Measurements from ENCODE around the gene C20orf144. TPM values are rescaled to one million over a fixed set of nuclear protein-coding genes. Genes with fewer than 3 reads are reported as not detected.
A peak's percentile ranks its signal among the peaks of the same experiment; 100 is the strongest.

C20orf144 gene
- total RNA-seq, 5 donors from 2014 or later (not counting 1 experiment from before 2014, with no cell fraction given): 0.16 to 0.26 (median 0.22) TPM; not detected in 1

- Histone ChIP-seq H3K27me3 (replicated peaks in 1 of 2; ENCODE audit: control insufficient read depth in 2 of 2, extremely low read depth in 1 of 2, insufficient read depth in 2 of 2, low read length in 1 of 2) (peaks cover 0 to 3% of the 10 kb centered on the region in 2 experiments), H3K36me3 (ENCODE audit: control insufficient read depth in 2 of 2, extremely low read depth in 1 of 2, insufficient read depth in 1 of 2, low read length in 1 of 2) (no peaks in the 10 kb centered on the region), H3K4me1 (ENCODE audit: control insufficient read depth in 1 of 2, extremely low read depth in 1 of 2, insufficient read depth in 2 of 2, low read length in 2 of 2) (peaks cover 3 to 52% of the 10 kb centered on the region in 2 experiments), H3K9me3 (no peaks in the 10 kb centered on the region), H3K4me3 (ENCODE audit: control insufficient read depth in 1 of 2, extremely low read depth in 1 of 2, low read length in 1 of 2) (no peak overlapping the region), H3K27ac (ENCODE audit: low read length) (no peak overlapping the region)
- H3K27me3 Mint-ChIP-seq: no peaks in the 10 kb centered on the region
- peaks cover 29 to 37% (median 34%) of the 10 kb centered on the region in 3 donors for H3K4me1 Mint-ChIP-seq
- POLR2A ChIA-PET: no interaction called here
- DNase-seq: no peak
- no peaks in the 10 kb centered on the region for H3K36me3 Mint-ChIP-seq
- peak overlapping the region in 1 of 3 donors; percentile 33 for H3K4me3 Mint-ChIP-seq
- CTCF ChIA-PET: no interaction called here
- no peak for ATAC-seq (replicated peaks in 1 of 4)
- H3K27ac Mint-ChIP-seq: peak overlapping the region in 1 of 2 donors; percentile 64
- H3K9me3 Mint-ChIP-seq: no peaks in the 10 kb centered on the region
- WGBS (ENCODE audit: insufficient coverage): 96% methylated on average over 5 of the region's 6 CpGs
Observed at GRCh38 chr20:33670715-33671499, 8.8 kb downstream of the C20orf144 start.

- Mint-ChIP-seq H3K4me3 (peak overlapping the region; percentile 25 to 84 (median 80)), H3K4me1 (peaks cover 23 to 32% (median 27%) of the 10 kb centered on the region in 3 donors)
- POLR2A ChIA-PET: no interaction called here
Observed at GRCh38 chr20:33671573-33672288, 9.6 kb downstream of the C20orf144 start.

GRCh38 chr20:33672426-33673113 is 10.4 kb downstream of the C20orf144 start:
- Mint-ChIP-seq H3K27ac (peak overlapping the region; percentile 56 to 64), H3K9me3 (no peaks in the 10 kb centered on the region), H3K27me3 (no peaks in the 10 kb centered on the region), H3K36me3 (no peaks in the 10 kb centered on the region), H3K4me3 (peak overlapping the region; percentile 80 to 88 (median 84)), H3K4me1 (peaks cover 24 to 34% (median 29%) of the 10 kb centered on the region in 3 donors)
- no peak for DNase-seq
- ATAC-seq (replicated peaks in 1 of 4): no peak
- Histone ChIP-seq H3K9me3 (no peaks in the 10 kb centered on the region), H3K36me3 (ENCODE audit: control insufficient read depth in 2 of 2, extremely low read depth in 1 of 2, insufficient read depth in 1 of 2, low read length in 1 of 2) (no peaks in the 10 kb centered on the region), H3K27ac (ENCODE audit: low read length) (no peak overlapping the region), H3K27me3 (replicated peaks in 1 of 2; ENCODE audit: control insufficient read depth in 2 of 2, extremely low read depth in 1 of 2, insufficient read depth in 2 of 2, low read length in 1 of 2) (peaks cover 0 to 3% of the 10 kb centered on the region in 2 experiments), H3K4me3 (ENCODE audit: control insufficient read depth in 1 of 2, extremely low read depth in 1 of 2, low read length in 1 of 2) (no peak overlapping the region), H3K4me1 (ENCODE audit: control insufficient read depth in 1 of 2, extremely low read depth in 1 of 2, insufficient read depth in 2 of 2, low read length in 2 of 2) (peaks cover 3 to 45% of the 10 kb centered on the region in 2 experiments)
- WGBS (ENCODE audit: insufficient coverage): 90% methylated on average over 14 of the region's 17 CpGs
- ChIA-PET CTCF (no interaction called here), POLR2A (no interaction called here)

More at GRCh38 chr20:33671573-33672288, 9.6 kb downstream of the C20orf144 start:
- peaks cover 3 to 43% of the 10 kb centered on the region in 2 experiments for H3K4me1 ChIP-seq (ENCODE audit: control insufficient read depth in 1 of 2, extremely low read depth in 1 of 2, insufficient read depth in 2 of 2, low read length in 2 of 2)
- DNase-seq (no peak), ATAC-seq (replicated peaks in 1 of 4) (no peak)
- no peak overlapping the region for H3K27ac ChIP-seq (ENCODE audit: low read length)
- Mint-ChIP-seq H3K9me3 (no peaks in the 10 kb centered on the region), H3K36me3 (no peaks in the 10 kb centered on the region), H3K27ac (no peak overlapping the region), H3K27me3 (no peaks in the 10 kb centered on the region)
- no peak overlapping the region for H3K4me3 ChIP-seq (ENCODE audit: control insufficient read depth in 1 of 2, extremely low read depth in 1 of 2, low read length in 1 of 2)
- 92% methylated on average over 6 of the region's 8 CpGs for WGBS (ENCODE audit: insufficient coverage)
- CTCF ChIA-PET: no interaction called here
- peaks cover 0 to 3% of the 10 kb centered on the region in 2 experiments for H3K27me3 ChIP-seq (replicated peaks in 1 of 2; ENCODE audit: control insufficient read depth in 2 of 2, extremely low read depth in 1 of 2, insufficient read depth in 2 of 2, low read length in 1 of 2)
- H3K36me3 ChIP-seq (ENCODE audit: control insufficient read depth in 2 of 2, extremely low read depth in 1 of 2, insufficient read depth in 1 of 2, low read length in 1 of 2): no peaks in the 10 kb centered on the region
- no peaks in the 10 kb centered on the region for H3K9me3 ChIP-seq

- ChIA-PET POLR2A (no interaction called here), CTCF (no interaction called here)
- Mint-ChIP-seq H3K27me3 (no peaks in the 10 kb centered on the region), H3K36me3 (no peaks in the 10 kb centered on the region), H3K4me1 (peaks cover 27 to 38% (median 31%) of the 10 kb centered on the region in 3 donors), H3K9me3 (no peaks in the 10 kb centered on the region), H3K27ac (peak overlapping the region; percentile 56 to 64), H3K4me3 (peak overlapping the region; percentile 80 to 88 (median 84))
- WGBS (ENCODE audit: insufficient coverage): 80% methylated on average over 2 of the region's 4 CpGs
- Histone ChIP-seq H3K4me1 (ENCODE audit: control insufficient read depth in 1 of 2, extremely low read depth in 1 of 2, insufficient read depth in 2 of 2, low read length in 2 of 2) (peaks cover 4 to 42% of the 10 kb centered on the region in 2 experiments), H3K27me3 (replicated peaks in 1 of 2; ENCODE audit: control insufficient read depth in 2 of 2, extremely low read depth in 1 of 2, insufficient read depth in 2 of 2, low read length in 1 of 2) (peaks cover 0 to 3% of the 10 kb centered on the region in 2 experiments), H3K4me3 (ENCODE audit: control insufficient read depth in 1 of 2, extremely low read depth in 1 of 2, low read length in 1 of 2) (no peak overlapping the region), H3K36me3 (ENCODE audit: control insufficient read depth in 2 of 2, extremely low read depth in 1 of 2, insufficient read depth in 1 of 2, low read length in 1 of 2) (no peaks in the 10 kb centered on the region), H3K27ac (ENCODE audit: low read length) (no peak overlapping the region), H3K9me3 (no peaks in the 10 kb centered on the region)
- DNase-seq: no peak
- no peak for ATAC-seq (replicated peaks in 1 of 4)
Observed at GRCh38 chr20:33673114-33673409, 10.9 kb downstream of the C20orf144 start.

- CTCF ChIA-PET: interaction anchor here in 1 of 2 donors (0.5 kb wide), 1 partner anchor 173 kb away, joined by 4 read pairs; no protein-coding TSS in a partner anchor
- Histone ChIP-seq H3K9me3 (no peaks in the 10 kb centered on the region), H3K4me1 (ENCODE audit: control insufficient read depth in 1 of 2, extremely low read depth in 1 of 2, insufficient read depth in 2 of 2, low read length in 2 of 2) (peaks cover 10 to 42% of the 10 kb centered on the region in 2 experiments), H3K27me3 (replicated peaks in 1 of 2; ENCODE audit: control insufficient read depth in 2 of 2, extremely low read depth in 1 of 2, insufficient read depth in 2 of 2, low read length in 1 of 2) (peaks cover 0 to 3% of the 10 kb centered on the region in 2 experiments), H3K36me3 (ENCODE audit: control insufficient read depth in 2 of 2, extremely low read depth in 1 of 2, insufficient read depth in 1 of 2, low read length in 1 of 2) (no peaks in the 10 kb centered on the region), H3K4me3 (ENCODE audit: control insufficient read depth in 1 of 2, extremely low read depth in 1 of 2, low read length in 1 of 2) (peak overlapping the region; percentile 20 to 58), H3K27ac (ENCODE audit: low read length) (no peak overlapping the region)
- H3K4me3 Mint-ChIP-seq: peak overlapping the region; percentile 80 to 88 (median 84)
- no peaks in the 10 kb centered on the region for H3K9me3 Mint-ChIP-seq
- no peaks in the 10 kb centered on the region for H3K27me3 Mint-ChIP-seq
- no peaks in the 10 kb centered on the region for H3K36me3 Mint-ChIP-seq
- POLR2A ChIA-PET: no interaction called here
- WGBS (ENCODE audit: insufficient coverage): 19% methylated on average over 24 of the region's 29 CpGs
- peak overlapping the region in 1 of 2 donors; percentile 80 for H3K27ac Mint-ChIP-seq
- peak in 2 of 4 experiments; percentile 29 to 35 for ATAC-seq (replicated peaks in 1 of 4)
- H3K4me1 Mint-ChIP-seq: peaks cover 28 to 40% (median 32%) of the 10 kb centered on the region in 3 donors
- DNase-seq: no peak
Observed at GRCh38 chr20:33673410-33674293, 11.5 kb downstream of the C20orf144 start.
